ENCODE measurements around the gene TXN.
A peak's percentile ranks its signal among the peaks of the same experiment; 100 is the strongest.

Gene TXN

DNA sequence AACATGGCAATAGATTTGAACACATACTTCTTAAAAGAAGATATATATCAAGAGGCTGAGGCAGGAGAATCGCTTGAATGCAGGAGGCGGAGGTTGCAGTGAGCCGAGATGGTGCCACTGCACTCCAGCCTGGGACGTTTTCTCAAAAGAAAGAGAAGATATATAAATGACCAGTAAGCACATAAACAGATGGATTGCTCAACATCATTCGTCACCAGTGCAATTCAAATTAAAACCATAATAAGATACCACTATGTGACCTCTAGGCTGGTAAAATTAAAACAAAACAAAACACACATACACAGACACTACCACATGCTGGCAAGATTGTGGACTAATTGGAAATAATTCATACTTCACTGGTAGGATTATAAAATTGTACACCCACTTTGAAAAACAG lies 5.3 kb upstream of the TXN start:
- Histone ChIP-seq H3K36me3 (ENCODE audit: control insufficient read depth, insufficient read depth, low read length) (no peaks in the 10 kb centered on the region), H3K27me3 (replicated peaks; ENCODE audit: control insufficient read depth, insufficient read depth, low read length) (no peaks in the 10 kb centered on the region), H3K4me3 (replicated peaks; ENCODE audit: low read depth, low read length) (no peak overlapping the region)
- TF ChIP-seq, protein P1, sequence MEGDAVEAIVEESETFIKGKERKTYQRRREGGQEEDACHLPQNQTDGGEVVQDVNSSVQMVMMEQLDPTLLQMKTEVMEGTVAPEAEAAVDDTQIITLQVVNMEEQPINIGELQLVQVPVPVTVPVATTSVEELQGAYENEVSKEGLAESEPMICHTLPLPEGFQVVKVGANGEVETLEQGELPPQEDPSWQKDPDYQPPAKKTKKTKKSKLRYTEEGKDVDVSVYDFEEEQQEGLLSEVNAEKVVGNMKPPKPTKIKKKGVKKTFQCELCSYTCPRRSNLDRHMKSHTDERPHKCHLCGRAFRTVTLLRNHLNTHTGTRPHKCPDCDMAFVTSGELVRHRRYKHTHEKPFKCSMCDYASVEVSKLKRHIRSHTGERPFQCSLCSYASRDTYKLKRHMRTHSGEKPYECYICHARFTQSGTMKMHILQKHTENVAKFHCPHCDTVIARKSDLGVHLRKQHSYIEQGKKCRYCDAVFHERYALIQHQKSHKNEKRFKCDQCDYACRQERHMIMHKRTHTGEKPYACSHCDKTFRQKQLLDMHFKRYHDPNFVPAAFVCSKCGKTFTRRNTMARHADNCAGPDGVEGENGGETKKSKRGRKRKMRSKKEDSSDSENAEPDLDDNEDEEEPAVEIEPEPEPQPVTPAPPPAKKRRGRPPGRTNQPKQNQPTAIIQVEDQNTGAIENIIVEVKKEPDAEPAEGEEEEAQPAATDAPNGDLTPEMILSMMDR (IDR thresholded peaks at IDR 0.05; ENCODE audit: insufficient read depth, low read length, poor library complexity, severe bottlenecking), result no peak
- DNase-seq (ENCODE audit: extremely low read depth, insufficient read length), result no peak

DNA sequence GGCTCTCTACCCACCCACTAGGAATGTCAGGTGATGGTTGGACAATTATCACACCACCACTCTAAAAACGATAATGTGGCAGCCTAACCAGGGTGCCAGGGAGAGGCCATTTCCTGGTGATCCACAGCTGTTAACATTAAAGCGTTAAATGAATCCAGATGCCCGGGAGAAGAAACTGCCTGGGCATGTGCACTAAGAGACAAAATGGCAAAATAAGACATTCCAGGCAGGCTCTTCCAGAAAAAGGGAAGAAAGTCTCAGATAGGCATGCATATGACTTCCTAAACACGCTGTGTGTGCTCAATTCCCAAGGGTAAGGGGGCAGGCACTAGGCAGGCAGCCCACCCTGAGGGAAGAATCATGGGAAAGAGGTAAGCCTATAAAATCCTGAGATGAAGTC lies 4.6 kb upstream of the TXN start:
- no peak for DNase-seq (ENCODE audit: extremely low read depth, insufficient read length)
- Histone ChIP-seq H3K4me3 (replicated peaks; ENCODE audit: low read depth, low read length) (no peak overlapping the region), H3K27me3 (replicated peaks; ENCODE audit: control insufficient read depth, insufficient read depth, low read length) (no peaks in the 10 kb centered on the region), H3K36me3 (ENCODE audit: control insufficient read depth, insufficient read depth, low read length) (no peaks in the 10 kb centered on the region)
- TF ChIP-seq, protein P1 (IDR thresholded peaks at IDR 0.05; ENCODE audit: insufficient read depth, low read length, poor library complexity, severe bottlenecking), result no peak

DNA sequence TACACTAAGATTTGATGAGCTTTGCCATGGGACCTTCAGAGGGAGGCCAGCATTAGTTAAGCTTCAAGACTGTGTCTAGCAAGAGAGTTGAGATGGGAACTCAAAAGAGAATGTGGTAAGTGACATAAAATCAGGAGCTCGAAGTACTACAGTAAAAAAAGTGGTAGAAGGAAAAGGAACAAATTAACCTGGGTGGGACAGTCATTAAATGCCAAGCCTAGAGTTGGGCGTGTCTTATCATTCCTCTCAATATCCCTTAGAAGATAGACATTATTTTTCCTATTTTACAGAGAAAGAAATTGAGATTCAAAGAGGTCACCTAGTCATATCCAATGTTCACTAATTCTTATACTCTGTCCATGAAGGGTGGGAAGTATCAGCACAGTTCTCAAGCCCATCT lies 3.3 kb upstream of the TXN start:
- H3K27me3 ChIP-seq (replicated peaks; ENCODE audit: control insufficient read depth, insufficient read depth, low read length), result no peaks in the 10 kb centered on the region

DNA sequence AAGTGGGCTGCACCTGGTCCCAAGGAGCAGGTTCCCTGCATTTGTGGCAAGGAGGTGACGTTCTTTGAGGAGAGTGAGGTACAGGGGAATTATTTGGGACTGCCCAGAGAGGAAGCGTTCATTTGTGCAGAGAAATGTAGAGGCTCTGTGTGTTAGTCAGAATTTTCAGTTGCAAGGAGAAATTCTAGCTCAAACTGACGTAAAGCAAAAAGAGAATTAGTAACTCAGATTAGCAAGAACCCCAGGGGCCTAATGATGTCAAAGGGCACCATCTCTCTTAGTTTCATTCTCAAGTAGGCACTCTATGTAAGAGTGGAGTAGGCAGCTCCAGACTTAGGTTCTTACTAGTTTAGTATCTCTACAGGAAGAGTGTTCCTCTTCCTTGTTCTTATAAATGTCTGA lies 2.4 kb upstream of the TXN start:
- no peak overlapping the region; the same call in 1 of the 2 replicates for H3K4me3 ChIP-seq (replicated peaks; ENCODE audit: low read depth, low read length)
- H3K27me3 ChIP-seq (replicated peaks; ENCODE audit: control insufficient read depth, insufficient read depth, low read length), result no peaks in the 10 kb centered on the region
- TF ChIP-seq, protein P1 (IDR thresholded peaks at IDR 0.05; ENCODE audit: insufficient read depth, low read length, poor library complexity, severe bottlenecking), result no peak
- no peaks in the 10 kb centered on the region for H3K36me3 ChIP-seq (ENCODE audit: control insufficient read depth, insufficient read depth, low read length)
- DNase-seq (ENCODE audit: extremely low read depth, insufficient read length), result peak; percentile 24

More for the DNA sequence above, 3.3 kb upstream of the TXN start:
- H3K4me3 ChIP-seq (replicated peaks; ENCODE audit: low read depth, low read length), result no peak overlapping the region
- TF ChIP-seq, protein P1 (IDR thresholded peaks at IDR 0.05; ENCODE audit: insufficient read depth, low read length, poor library complexity, severe bottlenecking), result no peak
- DNase-seq (ENCODE audit: extremely low read depth, insufficient read length), result no peak
- H3K36me3 ChIP-seq (ENCODE audit: control insufficient read depth, insufficient read depth, low read length), result no peaks in the 10 kb centered on the region

DNA sequence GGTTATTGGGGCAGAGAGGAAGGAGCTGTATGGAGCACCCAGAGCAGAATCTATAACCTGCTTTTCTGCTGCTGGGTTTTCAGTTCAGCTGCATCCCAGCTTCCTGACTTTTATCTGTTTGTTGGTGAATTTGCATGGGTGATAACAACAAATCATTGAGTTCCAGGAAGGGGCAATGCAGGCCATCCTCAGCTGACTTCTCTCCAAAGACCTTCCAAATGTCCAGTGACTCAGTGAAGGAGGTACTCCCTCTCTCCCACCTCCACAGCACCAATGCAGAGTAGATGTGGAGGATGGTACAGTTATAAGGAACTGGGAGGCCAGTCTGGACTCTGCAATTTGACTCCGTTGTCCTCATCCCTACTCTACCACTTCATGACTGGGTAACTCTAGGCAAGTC lies 1.6 kb upstream of the TXN start:
- H3K4me3 ChIP-seq (replicated peaks; ENCODE audit: low read depth, low read length), result peak overlapping the region; percentile 92
- DNase-seq (ENCODE audit: extremely low read depth, insufficient read length), result no peak
- no peaks in the 10 kb centered on the region for H3K27me3 ChIP-seq (replicated peaks; ENCODE audit: control insufficient read depth, insufficient read depth, low read length)
- TF ChIP-seq, protein P1 (IDR thresholded peaks at IDR 0.05; ENCODE audit: insufficient read depth, low read length, poor library complexity, severe bottlenecking), result no peak
- H3K36me3 ChIP-seq (ENCODE audit: control insufficient read depth, insufficient read depth, low read length), result no peaks in the 10 kb centered on the region

Data from GM06990 (cell line).